Right lobe of liver (tissue), 6 donors: ENCODE results near the gene CTDP1. TPM values are rescaled to one million over a fixed set of nuclear protein-coding genes. Genes with fewer than 3 reads are reported as not detected.

ENCODE experiments used
- ATAC-seq, 4 donors: fragments of 200-7000 bp; cut with Tn5 transposase; one replicate each; pipeline ENCODE4 v1.9.1; 2020; ENCODE audit warnings: mild to moderate bottlenecking in 4 of 4, moderate library complexity in 4 of 4
- DNase-seq, 3 donors: peaks; one replicate each; pipeline ENCODE4 v3.0.0-alpha.2; 2020
- H3K27ac ChIP-seq, 3 donors: fragments of 200-600 bp; one replicate each; pipeline ENCODE4 v1.8.0; 2022
- H3K27me3 ChIP-seq, 2 donors: fragments of 200-600 bp; one replicate each; pipeline ENCODE4 v1.8.0; 2022
- H3K36me3 ChIP-seq, 4 donors: fragments of 200-600 bp; sonication (generic) in 1 of 4; one replicate each; pipeline versions ENCODE4 v1.5.1 to v1.8.0; 2017 to 2022; ENCODE audit warnings: control low read depth in 1 of 4
- H3K4me1 ChIP-seq, 4 donors: fragments of 200-600 bp; sonication (generic) in 1 of 4; one replicate each; pipeline versions ENCODE4 v1.5.1 to v1.8.0; 2017 to 2022; ENCODE audit warnings: control low read depth in 1 of 4
- H3K4me3 ChIP-seq, 3 donors: fragments of 200-600 bp; one replicate each; pipeline ENCODE4 v1.8.0; 2022
- H3K9me3 ChIP-seq, 4 donors: fragments of 200-600 bp; sonication (generic) in 1 of 4; one replicate each; pipeline versions ENCODE4 v1.5.1 to v1.8.0; 2017 to 2022; ENCODE audit warnings: control low read depth in 1 of 4
- POLR2A ChIP-seq: fragments of 450-650 bp; IDR thresholded peaks from one replicate; pipeline ENCODE4 v1.6.1; 2017; ENCODE audit warnings: antibody characterized with exemption, mild to moderate bottlenecking
- WGBS: methylation state at CpG from one replicate; pipeline ENCODE4 v1.1.6; 2018; ENCODE audit warnings: low coverage, low lambda C conversion rate; ENCODE audit not compliant: insufficient coverage; ENCODE audit errors: missing lambda C conversion rate; 5-methylcytosine and 5-hydroxymethylcytosine counted together
- intact Hi-C, 2 donors: fragments of 100-400 bp; cut with DNase I; formaldehyde crosslinking; loops; one replicate each; pipeline versions ENCODE4 v1.11.2 to v1.14.1; 2022
- total RNA-seq, 6 experiments: library from RNA; depleted of rRNA in 2 of 6; stranded (reverse); fragments of >200 nt in 2 of 6; fragmentation: NEBNext Ultra II Directional in 3 of 6; extraction: Animal tissue kit (Norgen Biotek cat#: 25700) in 3 of 6; gene quantifications; one replicate each; pipeline versions ENCODE4 v1.1.0 to v1.2.4, GENCODE V29; 2016 to 2023
- TF ChIP-seq, protein P1 (sequence below), 4 donors: fragments of 200-600 bp in 3 of 4; fragments of 450-650 bp in 1 of 4; IDR thresholded peaks; one replicate each; pipeline versions ENCODE4 v1.5.1 to v1.8.0; 2016 to 2022; ENCODE audit warnings: antibody characterized with exemption in 4 of 4, mild to moderate bottlenecking in 2 of 4
- donor health status: DM: no; HTN: yes; CAD: no.
- donor health status: DM: no; HTN: no; CAD: no.
- donor health status: DM: no; HTN: no; CAD: no.
- donor health status: DM: no; HTN: yes; CAD: no.
- donor health status: DM: no; HTN: yes; CAD: no.

CTDP1 gene
- total RNA-seq, 6 experiments from 2014 or later = 7.5 to 10.4 (median 8.2) TPM

DNA sequence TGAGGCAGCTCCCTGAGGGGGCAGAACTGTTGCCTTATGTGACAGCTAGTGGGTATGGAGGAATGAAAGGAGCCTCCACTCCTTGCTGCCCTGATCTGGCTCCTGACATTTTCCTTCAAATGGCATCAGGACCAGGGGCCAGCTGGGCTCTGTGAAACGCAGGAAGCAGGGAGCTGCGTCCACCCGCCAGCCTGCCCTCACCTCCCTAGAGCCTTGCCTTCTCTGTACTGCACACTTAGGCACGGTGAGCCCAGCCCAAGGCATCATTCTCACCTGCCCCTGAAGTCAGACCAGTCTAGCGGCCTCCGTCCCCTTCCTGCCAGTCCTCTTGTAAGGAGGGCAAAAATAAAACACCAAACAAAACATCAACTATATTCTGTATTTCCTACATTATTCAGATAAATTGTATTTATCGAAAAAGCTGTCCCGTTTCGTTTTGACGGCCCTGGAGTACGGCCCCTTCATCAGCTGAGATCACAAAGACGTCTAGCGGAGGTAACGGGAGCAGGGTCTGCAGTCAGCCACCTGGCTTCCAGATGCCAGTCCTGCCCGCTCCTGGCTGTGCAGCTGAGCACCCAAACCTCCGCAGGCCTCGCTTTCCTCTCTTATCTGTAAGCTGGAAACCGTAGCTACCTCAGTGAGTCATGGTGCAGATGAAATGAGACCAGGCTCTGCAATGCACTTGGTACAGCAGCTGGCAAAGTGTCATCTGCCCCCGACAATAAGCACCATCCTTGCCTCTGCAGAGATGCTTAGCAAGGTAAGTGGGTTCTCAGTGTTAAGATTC, 6.9 kb upstream of the CTDP1 start:
- peak in 1 of 4 donors; percentile 24 for ATAC-seq
- intact Hi-C loops = no loop called here
- no peak for TF ChIP-seq POLR2A
- TF ChIP-seq, protein P1, sequence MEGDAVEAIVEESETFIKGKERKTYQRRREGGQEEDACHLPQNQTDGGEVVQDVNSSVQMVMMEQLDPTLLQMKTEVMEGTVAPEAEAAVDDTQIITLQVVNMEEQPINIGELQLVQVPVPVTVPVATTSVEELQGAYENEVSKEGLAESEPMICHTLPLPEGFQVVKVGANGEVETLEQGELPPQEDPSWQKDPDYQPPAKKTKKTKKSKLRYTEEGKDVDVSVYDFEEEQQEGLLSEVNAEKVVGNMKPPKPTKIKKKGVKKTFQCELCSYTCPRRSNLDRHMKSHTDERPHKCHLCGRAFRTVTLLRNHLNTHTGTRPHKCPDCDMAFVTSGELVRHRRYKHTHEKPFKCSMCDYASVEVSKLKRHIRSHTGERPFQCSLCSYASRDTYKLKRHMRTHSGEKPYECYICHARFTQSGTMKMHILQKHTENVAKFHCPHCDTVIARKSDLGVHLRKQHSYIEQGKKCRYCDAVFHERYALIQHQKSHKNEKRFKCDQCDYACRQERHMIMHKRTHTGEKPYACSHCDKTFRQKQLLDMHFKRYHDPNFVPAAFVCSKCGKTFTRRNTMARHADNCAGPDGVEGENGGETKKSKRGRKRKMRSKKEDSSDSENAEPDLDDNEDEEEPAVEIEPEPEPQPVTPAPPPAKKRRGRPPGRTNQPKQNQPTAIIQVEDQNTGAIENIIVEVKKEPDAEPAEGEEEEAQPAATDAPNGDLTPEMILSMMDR (IDR thresholded peaks at IDR 0.05) = no peak
- Histone ChIP-seq H3K9me3 (no peaks in the 10 kb centered on the region), H3K27me3 (no peaks in the 10 kb centered on the region), H3K4me1 (peaks cover 0 to under 1% (median 0%) of the 10 kb centered on the region in 4 donors), H3K36me3 (no peaks in the 10 kb centered on the region), H3K4me3 (no peak overlapping the region), H3K27ac (no peak overlapping the region)
- no peak for DNase-seq
- WGBS = 89% methylated on average over 14 of the region's 19 CpGs

DNA sequence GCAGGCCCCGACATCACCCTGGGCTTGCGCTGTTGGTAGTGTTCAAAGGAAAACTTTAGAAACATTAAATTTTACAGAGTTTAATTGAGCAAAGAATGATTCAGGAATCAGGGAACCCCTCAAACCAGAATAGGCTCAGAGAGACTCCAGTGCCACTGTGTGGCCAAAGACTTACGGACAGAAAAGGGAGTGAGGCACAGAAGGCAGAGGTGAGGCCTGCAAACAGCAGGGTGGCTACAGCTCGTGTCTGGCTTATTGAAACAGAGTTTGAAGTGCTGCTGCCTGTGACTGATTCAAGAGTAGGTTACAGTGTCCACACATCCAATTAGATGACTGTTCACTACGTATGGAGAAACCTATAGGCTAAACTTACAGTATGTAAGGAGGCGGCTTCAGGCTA, 2.4 kb upstream of the CTDP1 start:
- Histone ChIP-seq H3K27me3 (no peaks in the 10 kb centered on the region), H3K9me3 (no peaks in the 10 kb centered on the region), H3K4me3 (no peak overlapping the region), H3K27ac (no peak overlapping the region), H3K36me3 (no peaks in the 10 kb centered on the region), H3K4me1 (peaks cover 0 to 20% (median 5%) of the 10 kb centered on the region in 4 donors)
- DNase-seq = no peak
- no peak for ATAC-seq
- no peak for TF ChIP-seq POLR2A
- TF ChIP-seq, protein P1 (IDR thresholded peaks at IDR 0.05) = no peak
- WGBS = 100% methylated on average over 3 of the region's 6 CpGs
- intact Hi-C loops = no loop called here

DNA sequence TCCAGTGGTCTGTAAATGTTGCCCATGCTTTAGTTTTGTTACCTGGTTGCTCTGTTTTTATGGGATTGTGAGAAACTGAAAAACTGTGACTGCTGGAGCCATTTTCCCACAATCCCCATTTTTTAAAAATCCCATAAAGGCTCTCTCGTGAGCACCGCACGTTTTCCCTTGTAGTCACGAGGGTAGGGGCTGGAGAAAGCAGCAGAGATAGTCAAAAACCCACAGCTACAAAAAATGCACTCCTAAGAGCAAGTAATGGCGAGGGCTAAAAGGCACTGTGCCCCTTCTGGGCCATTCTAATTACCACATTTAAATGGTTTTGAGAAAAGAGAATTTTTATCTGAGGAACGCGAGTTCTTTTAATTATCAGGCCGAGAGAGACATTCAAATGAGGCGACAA, 1.8 kb upstream of the CTDP1 start:
- Histone ChIP-seq H3K9me3 (no peaks in the 10 kb centered on the region), H3K4me3 (no peak overlapping the region), H3K4me1 (peaks cover 0 to 20% (median 5%) of the 10 kb centered on the region in 4 donors), H3K36me3 (no peaks in the 10 kb centered on the region), H3K27me3 (no peaks in the 10 kb centered on the region), H3K27ac (no peak overlapping the region)
- WGBS = 84% methylated on average over 9 of the region's 9 CpGs
- DNase-seq (no peak), ATAC-seq (no peak)
- TF ChIP-seq, protein P1 (IDR thresholded peaks at IDR 0.05) = no peak
- no peak for TF ChIP-seq POLR2A
- intact Hi-C loops = no loop called here

DNA sequence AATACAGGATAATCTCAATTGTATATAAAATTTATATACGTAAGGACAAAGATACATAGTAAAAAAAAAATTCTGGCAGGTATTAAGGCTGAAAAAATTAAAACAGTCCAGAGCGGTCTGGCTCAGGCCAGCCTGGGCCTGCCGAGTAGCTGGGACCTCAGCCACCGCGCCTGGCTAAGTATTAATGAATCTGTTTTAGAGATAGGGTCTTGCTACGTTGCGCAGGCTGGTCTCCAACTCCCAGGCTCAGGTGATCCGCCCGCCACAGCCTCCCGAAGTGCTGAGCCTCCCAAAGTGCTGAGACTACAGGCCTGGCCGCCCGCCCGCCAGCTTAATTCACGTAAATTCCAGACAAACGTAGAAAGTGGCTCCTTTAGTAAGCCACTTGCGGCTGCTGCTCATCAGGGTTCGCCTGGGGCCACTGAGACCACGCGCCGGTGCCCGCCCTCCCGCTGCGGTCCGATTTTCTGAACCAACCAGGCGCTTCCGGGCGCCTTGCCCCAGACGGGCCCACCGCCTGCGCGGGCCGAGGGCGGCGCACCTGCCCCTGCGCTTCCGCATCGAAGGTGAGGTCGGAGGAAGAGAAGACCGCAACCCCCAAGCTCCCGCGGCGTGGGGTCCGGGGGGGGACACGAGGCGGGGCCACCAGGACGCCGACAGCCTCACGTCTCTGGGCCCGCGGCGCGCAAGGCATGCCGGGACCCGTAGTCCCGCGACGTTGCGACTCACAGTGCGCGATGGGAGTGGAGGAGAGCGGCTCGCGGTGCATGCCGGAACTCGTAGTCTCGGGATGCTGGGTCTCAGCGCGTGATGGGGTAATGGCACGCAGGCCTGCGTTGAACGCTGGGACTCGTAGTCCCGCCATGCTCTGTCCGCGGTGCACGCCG, 695 bp upstream of the CTDP1 start:
- Histone ChIP-seq H3K9me3 (no peaks in the 10 kb centered on the region), H3K27me3 (no peaks in the 10 kb centered on the region), H3K27ac (peak overlapping the region; percentile 97 to 99 (median 98)), H3K36me3 (no peaks in the 10 kb centered on the region), H3K4me1 (peaks cover 0 to 20% (median 5%) of the 10 kb centered on the region in 4 donors), H3K4me3 (peak overlapping the region; percentile 73 to 98 (median 78))
- intact Hi-C loops = no loop called here
- TF ChIP-seq, protein P1 (IDR thresholded peaks at IDR 0.05) = no peak
- peak; percentile 63 for TF ChIP-seq POLR2A
- WGBS = under 1% methylated on average over 25 of the region's 77 CpGs
- DNase-seq (peak; percentile 99 to 100 (median 100)), ATAC-seq (peak; percentile 94 to 97 (median 96))
